Activated T-cell treated with anti-CD3 and anti-CD28 coated beads, Interleukin-2, amount 50 U/mL, for 24 hours (primary cell): ENCODE measurements around the gene MET.

ENCODE experiments used
- DNase-seq: peaks from one replicate; pipeline ENCODE4 v3.0.0-alpha.2; 2020
- H3K27ac Mint-ChIP-seq: 2 replicates; pipeline ENCODE4 v1.8.0; 2020; ENCODE audit warnings: mild to moderate bottlenecking, mixed read lengths
- H3K27me3 Mint-ChIP-seq: 2 replicates; pipeline ENCODE4 v1.8.0; 2020; ENCODE audit warnings: mixed read lengths
- H3K36me3 Mint-ChIP-seq: 2 replicates; pipeline ENCODE4 v1.8.0; 2020; ENCODE audit warnings: low read depth, mixed read lengths
- H3K4me1 Mint-ChIP-seq: 2 replicates; pipeline ENCODE4 v1.8.0; 2020; ENCODE audit warnings: low read depth, mixed read lengths
- H3K4me3 Mint-ChIP-seq: 2 replicates; pipeline ENCODE4 v1.8.0; 2020; ENCODE audit warnings: mild to moderate bottlenecking, moderate library complexity, mixed read lengths
- H3K9me3 Mint-ChIP-seq: 2 replicates; pipeline ENCODE4 v1.8.0; 2020; ENCODE audit warnings: mixed read lengths

Gene MET

DNA sequence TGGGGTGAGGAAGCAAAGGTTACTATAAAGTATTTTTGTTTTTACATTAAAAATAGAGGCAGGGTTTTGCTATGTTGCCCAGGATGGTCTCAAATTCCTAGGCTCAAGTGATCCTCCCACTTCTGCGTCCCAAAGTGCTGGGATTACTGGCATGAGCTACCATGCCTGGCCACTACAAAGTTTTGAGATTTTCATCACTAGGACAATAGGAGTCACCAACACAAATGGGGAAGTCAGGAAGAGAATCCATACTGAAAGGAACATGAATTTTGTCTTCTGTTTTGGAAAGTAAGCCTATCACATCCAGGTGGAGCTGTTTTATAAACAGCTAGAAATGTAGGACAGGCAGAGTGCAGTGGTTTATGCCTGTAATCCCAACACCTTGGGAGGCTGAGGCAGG lies 170.4 kb downstream of the MET start:
- peaks cover 25% of the 10 kb centered on the region for H3K27me3 Mint-ChIP-seq
- DNase-seq: no peak
- H3K4me1 Mint-ChIP-seq: peaks cover 7% of the 10 kb centered on the region
- H3K36me3 Mint-ChIP-seq: no peaks in the 10 kb centered on the region
- no peaks in the 10 kb centered on the region for H3K9me3 Mint-ChIP-seq
- no peak overlapping the region for H3K4me3 Mint-ChIP-seq
- H3K27ac Mint-ChIP-seq: no peak overlapping the region

DNA sequence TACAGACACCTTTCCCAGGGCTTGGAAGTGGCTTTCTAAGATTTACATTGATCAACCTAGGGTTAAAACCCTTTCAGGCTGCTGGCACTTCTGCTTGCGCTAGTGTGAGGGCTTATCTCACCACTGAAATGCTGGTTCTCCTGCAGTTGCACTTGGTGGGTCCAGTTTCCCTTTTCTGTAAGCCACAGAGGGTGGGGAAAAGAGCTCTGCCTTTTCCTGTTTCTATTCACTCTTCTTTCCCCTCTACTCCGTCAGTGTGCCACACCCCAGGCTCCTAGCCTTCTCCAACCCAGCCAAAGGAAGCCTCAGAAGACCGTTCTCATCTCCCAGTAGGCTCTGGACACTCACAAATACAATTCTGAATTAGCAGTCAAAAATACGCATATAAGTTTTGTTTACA lies 171.4 kb downstream of the MET start:
- no peaks in the 10 kb centered on the region for H3K36me3 Mint-ChIP-seq
- peaks cover 7% of the 10 kb centered on the region for H3K4me1 Mint-ChIP-seq
- no peak overlapping the region for H3K27ac Mint-ChIP-seq
- H3K9me3 Mint-ChIP-seq: no peaks in the 10 kb centered on the region
- H3K27me3 Mint-ChIP-seq: peaks cover 28% of the 10 kb centered on the region
- H3K4me3 Mint-ChIP-seq: no peak overlapping the region
- no peak for DNase-seq
